ENCODE results near the gene WNT2.
"Not testable (repeated sequence)": the region's sequence is repeated elsewhere in the genome, so short reads cannot be mapped to it uniquely, and the experiment has no call there.

WNT2 gene

DNA sequence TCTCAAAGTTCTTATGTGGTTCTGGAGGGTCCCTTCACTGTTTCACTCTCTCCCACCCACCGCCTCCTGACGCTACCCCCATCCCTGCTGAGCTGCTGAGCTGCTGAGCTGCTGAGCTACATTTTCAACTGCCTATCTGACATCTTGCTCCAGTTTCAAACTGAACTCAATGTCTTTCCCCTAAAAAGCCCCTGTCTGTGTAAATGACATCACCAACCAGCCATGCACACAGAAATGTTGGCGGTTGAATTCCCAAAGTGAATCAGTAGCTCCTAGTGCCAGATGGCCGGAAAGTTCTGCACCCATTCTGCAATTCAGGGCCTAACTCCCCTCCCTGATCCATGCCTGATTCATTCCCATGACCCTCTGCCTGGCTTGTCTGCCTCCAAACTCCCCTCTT is 71.2 kb downstream of the WNT2 start:
- DNase-seq, result no peak

DNA sequence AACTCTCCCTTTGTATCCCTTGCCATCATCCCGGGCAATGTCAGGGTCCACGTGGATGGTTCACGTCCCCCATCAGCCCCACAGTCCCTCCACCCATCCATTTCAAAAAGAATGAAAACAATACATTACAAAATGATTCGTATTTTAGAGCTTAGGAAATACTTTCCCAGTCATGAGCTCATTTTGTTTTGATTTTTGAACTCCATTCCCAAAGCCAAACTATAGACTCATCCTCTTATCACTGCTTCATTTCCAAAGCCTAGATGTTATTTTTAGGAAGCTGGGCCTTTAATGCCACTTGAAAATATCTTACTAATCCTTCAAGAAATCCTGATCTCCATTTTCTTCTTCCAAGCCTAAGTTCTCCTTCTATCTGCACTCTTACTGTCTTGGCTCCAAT is 72.1 kb downstream of the WNT2 start:
- DNase-seq, result no peak

DNA sequence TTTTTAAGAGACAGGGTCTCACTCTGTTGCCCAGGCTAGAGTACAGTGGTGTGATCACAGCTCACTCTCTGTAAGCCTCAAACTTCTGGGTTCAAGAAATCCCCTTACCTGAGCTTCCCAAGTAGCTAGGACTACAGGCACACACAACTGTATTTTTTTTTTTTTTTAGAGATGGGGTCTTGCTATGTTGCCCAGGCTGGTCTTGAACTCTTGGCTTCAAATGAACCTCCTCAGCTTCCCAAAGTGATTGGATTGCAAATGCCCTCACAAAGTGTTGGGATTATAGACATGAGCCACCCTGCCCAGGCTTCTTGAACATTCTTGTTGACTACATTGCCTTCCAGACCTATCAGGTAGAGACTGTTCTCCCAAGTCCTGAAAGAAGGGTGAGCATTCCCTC is 72.6 kb downstream of the WNT2 start:
- no peak for DNase-seq

DNA sequence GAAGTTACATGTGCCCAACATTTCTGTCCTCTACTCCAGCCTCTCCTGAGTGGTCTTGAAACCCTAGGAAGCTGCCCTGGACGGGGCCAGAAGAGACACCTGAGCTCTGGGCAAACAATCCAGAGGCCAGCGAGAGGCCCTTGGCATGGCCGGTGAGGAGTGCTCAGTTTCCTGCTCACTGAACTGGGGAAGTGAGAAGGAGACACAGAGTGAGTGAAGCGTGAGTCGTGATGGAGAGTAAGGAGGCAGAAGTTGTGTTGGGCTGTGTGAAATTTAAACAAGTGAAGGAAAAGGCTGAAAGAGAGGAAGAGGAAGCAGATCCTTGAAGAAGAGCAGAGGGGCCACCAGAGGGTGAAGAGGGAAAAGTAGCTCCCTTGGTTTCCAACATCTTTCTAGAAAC is 73.2 kb downstream of the WNT2 start:
- DNase-seq, result no peak

DNA sequence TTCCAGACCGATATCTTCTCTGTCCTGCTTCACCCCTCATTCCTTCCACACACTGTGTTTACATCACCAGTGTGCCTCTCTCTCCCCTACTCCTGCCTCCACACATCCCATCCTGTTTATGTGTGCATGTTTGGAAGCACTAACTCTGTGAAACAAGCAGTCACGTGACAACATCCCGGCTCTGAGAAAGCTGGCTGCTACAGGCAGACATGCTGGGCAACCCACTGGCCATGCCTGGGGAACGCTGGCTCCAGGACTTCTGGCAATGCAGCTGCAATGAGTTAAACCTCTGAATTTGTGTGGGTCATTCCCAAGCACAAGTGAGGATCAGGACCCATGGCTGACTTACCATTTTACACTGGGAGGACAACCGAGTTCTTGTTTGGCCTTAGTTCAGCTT is 74.0 kb downstream of the WNT2 start:
- no peak for DNase-seq

DNA sequence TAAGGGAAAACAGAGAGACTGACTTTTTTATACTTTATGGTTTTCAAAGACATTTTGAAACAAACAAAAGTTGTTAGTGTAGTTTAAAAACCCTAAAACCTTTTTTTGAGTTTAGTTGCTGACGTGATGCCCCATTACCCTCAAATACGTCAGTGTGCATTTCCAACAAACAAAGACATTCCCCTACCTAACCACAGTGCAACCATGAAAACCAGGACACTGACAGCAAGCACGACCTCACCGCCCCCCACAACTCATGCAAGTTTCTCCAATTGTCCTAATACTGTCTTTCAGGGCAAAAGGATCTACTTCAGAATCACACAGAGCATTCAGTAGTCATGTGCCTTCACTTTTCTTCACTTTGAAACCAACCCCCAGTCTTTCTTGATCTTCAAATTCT is 75.0 kb downstream of the WNT2 start:
- DNase-seq, result no peak

DNA sequence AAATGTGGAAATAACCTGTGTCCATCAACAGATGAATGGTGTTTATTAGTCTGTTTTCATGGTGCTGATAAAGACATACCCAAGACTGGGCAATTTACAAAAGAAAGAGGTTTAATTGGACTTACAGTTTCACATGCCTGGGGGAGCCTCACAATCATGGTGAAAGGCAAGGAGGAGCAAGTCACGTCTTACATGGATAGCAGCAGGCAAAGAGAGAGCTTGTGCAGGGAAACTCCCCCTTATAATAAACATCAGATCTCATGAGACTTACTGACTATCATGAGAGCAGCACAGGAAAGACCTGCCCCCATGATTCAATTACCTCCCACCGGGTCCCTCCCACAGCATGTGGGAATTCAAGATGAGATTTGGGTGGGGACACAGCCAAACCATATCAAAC is 77.2 kb downstream of the WNT2 start:
- DNase-seq, result not testable (repeated sequence)

DNA sequence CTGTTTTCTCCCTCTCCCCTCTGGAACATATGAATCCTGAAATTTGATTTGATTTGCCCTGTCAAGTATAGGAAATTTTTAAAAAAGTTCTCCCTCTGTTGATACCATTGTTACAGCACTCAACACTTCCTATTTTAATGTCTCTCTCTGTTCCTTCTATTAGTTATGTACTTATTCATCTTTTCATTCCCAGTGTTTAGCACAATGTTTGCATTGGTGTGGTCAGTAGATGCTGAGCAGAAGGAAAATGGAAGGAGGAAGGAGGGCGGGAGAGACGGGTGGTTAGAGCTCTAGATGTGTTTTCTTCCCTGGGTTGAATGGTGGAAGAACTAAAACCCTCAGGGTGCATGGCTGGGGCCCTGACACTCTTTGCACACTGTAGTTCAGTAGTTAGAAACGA is 79.5 kb downstream of the WNT2 start:
- no peak for DNase-seq

DNA sequence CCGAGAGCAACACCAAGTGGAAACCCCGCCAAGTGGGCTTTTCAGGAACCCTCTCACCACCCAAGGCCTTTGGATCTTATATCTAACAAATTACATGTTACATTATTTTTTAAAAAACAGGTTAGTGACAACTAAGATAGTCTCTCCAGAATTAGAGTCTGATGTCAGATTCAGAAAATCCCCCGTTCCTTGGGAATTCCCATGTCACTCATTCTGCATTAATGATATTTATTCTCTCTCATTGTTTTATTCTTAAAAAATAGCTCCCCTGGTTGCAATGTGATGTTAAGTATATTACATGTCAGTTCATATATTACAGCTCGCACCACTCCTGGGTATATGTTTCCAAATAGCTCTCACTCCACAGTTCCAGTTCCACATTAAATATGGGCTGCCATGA is 81.8 kb downstream of the WNT2 start:
- no peak for DNase-seq

DNA sequence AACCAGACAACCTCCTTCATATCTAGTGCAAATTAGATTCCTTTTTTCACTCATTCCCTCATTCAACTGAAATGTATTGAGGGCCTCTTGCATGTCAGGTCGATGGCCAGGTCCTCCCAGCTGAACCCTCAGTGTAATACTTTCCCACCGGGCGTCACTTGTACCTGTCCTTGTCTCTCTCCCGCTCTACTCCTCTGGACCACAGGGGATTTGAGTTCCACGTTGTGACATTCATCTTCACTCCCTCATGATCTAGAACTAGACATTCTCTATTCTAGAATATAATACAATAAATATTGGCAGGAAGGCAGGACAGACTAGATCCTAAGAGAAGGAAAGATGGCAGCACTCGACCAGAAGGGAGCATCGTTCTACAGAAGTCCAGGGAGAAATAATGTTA is 83.9 kb downstream of the WNT2 start:
- DNase-seq, result no peak

DNA sequence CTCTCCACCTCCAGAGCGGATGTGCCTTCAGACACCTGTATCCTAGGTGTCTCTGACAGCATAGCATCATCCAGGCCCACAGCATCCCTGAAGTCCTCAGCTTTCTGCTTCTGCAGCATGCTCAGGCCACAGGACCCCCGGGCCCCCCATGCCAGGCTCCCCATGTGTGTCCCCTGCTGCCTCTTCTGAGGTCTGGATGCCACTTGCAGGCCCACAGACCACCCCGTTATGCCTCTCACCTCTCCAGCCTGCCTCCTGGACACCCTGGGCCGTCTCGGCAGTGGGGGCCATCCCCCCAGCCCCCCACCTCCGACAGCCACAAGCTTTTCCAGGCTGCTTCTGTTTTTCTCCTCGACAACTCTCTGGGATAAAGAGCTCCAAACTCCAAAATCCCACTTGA is 84.4 kb downstream of the WNT2 start:
- DNase-seq, result no peak

DNA sequence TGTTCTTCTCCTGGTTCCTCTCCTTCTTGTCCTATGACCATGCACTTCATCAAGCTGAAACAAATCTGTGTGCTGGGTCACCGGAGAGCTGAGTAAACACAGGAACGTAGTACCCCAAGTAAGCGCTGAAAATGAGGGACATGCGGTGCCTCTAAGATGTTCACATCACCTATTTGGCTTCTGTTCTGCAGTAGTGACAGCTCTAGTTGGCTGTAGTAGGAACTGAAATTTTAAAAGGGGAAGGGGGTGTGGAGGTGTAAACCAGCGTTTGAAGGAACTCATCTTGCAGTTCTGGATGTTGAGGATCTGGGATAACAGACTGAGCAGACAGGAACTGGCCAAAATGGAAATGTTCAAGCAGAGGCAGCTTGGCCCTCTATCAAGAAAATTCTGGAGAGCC is 85.2 kb downstream of the WNT2 start:
- DNase-seq, result no peak

DNA sequence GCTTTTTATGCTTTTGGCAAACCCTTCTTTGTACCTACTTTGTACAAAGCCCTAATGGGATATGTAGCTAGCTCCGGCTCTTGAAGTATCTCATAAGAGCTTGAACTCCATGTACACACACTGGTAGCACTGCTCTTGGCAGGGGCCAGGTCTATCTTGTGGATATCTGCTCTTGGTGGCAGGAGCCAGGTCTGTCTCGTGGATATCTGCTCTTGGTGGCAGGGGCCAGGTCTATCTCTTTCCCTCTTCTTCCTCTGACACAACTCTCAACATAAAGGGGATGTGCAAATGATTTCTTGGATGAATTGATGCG is 91.9 kb downstream of the WNT2 start:
- DNase-seq, result no peak

DNA sequence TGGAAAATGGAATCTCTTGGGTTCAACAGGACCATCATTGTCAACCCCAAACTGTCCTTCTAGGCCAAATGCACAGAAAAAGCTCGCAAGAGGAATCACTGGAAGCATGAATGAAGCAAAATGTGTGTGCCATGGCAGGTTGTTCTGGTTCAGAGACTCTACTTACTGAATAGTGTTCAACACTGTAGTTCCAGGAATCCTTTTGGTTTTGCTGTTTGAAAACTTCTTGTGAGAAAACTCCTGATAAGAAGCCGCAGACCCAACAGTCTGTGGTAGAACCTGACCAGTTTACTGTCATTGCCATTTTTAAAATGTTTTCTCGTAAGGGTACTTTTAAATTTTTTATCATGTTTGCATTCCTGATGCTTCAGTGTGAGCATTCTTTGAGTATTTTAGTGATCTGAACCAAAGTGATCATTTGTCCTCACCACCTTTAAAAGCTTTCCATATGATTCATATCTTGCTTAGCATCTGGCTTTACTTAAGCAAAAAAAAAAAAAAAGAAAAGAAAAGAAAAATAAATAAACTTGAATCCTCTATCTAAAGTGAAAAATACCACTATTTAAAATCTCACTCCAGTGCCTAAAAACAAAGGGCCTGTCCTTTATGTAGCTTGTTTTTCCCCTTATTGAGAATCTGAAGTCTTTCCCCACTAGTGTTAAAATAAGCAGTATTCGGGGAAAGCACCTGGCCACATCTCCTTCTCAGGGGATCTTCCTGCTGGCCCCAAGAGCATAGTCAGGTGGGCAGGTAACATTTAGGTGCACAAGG is 92.4 kb downstream of the WNT2 start:
- no peak for DNase-seq

DNA sequence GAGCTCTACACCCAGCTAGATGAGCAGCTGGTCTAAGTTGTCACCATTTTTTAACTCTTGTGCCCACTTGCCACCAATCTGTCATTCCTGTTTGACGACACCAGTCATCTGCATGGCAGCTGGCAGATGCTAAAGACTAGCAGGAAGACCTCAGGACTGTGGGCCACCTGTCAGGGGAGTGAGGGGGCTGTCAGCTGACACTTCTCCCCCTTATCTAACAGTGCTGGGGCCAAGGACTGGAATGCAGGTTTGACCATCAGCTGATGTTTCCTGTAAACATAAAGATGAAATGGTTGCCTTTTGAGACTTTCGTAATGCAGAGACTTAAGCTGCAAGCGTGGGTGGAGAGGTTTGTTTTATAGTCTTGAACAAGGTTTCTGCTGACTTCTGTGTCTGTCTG is 93.5 kb downstream of the WNT2 start:
- DNase-seq, result no peak

DNA sequence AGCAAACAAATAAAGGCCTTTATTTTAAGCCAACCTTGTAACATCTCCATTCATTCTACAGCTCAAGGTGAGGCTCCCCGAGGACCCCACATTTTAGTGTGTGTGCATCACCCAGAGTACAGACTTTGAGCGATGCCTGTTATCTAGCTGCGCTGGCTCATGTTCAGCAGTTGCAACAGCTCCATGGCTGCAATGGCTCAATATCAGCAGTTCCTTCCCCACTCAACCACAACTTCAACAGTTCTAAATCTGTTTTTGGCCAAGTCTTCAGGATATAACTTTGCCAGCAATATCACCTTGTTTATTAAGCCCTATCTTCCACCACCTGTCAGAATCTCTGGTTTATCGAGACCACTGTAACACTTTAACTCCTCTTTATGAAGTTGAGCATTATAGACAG is 95.8 kb downstream of the WNT2 start:
- DNase-seq, result peak; percentile 54

DNA sequence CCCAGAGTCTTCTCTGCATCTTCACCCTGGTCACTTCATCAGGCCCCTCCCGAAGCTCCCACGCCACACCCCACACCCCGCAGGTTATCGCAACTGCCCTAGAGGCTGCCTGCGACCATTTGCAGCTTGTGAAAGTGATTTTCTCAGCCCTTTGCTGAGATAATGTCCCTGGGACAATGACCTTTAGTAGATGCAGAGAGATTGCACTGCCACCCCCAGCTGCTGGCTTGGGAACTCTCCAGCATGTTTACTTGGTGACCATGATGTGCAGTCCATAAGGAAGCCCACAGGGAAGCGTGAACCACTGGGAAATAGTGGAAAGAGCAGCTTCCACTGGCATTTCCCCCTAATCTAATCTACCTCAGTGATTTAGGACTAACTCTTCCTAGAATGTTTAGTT is 97.3 kb downstream of the WNT2 start:
- no peak for DNase-seq
